GM12878 (cell line): ENCODE data around the gene PDE7B.

Experiments used
- RELA ChIP-seq: fragments of 450-650 bp; IDR thresholded peaks from 2 replicates; pipeline ENCODE4 v1.8.0; 2014; ENCODE audit warnings: borderline replicate concordance; ENCODE audit not compliant: partially characterized antibody
- ZZZ3 ChIP-seq: IDR thresholded peaks from 2 replicates; pipeline ENCODE4 v1.6.1; 2011; ENCODE audit warnings: low read depth; ENCODE audit not compliant: control insufficient read depth, insufficient read length
- TF ChIP-seq, protein P1 (sequence below): IDR thresholded peaks from 2 replicates; pipeline ENCODE4 v1.6.1; 2012; ENCODE audit warnings: low read depth, low read length, improper control_type of control experiment
- TF ChIP-seq, protein P2 (sequence below), 3 experiments: IDR thresholded peaks in 2 of 3; conservative IDR thresholded peaks in 1 of 3; 2 replicates each; pipeline ENCODE4 v1.5.1; 2011; ENCODE audit warnings: low read depth in 3 of 3, low read length in 3 of 3, mild to moderate bottlenecking in 3 of 3, control low read depth in 2 of 3, moderate library complexity in 2 of 3, inconsistent platforms in 1 of 3, mixed read lengths in 1 of 3; ENCODE audit not compliant: control insufficient read depth in 2 of 3, insufficient read depth in 1 of 3; ENCODE audit errors: extremely low read depth in 1 of 3

DNA sequence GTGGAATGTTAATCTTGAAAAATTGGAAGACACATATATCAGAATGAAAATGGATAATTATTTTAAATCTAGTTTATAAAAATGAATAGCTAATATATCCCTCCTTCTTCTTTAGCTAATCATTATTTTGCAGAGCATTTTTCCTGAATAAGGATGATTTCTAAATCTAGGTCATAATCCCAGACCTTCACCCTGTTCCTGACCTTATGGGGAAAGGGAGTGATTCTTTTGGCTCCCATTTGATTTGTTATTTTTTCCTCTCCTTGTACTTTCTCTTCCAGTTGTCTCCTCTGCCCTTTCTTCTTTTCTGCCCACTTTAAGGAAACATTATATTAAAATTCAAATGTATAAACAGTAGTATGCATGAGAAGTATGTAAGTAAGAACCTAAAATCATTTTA is 208.6 kb downstream of the PDE7B start:
- TF ChIP-seq ZZZ3 = no peak
- TF ChIP-seq, protein P1, sequence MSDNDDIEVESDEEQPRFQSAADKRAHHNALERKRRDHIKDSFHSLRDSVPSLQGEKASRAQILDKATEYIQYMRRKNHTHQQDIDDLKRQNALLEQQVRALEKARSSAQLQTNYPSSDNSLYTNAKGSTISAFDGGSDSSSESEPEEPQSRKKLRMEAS = no peak
- TF ChIP-seq, protein P2, sequence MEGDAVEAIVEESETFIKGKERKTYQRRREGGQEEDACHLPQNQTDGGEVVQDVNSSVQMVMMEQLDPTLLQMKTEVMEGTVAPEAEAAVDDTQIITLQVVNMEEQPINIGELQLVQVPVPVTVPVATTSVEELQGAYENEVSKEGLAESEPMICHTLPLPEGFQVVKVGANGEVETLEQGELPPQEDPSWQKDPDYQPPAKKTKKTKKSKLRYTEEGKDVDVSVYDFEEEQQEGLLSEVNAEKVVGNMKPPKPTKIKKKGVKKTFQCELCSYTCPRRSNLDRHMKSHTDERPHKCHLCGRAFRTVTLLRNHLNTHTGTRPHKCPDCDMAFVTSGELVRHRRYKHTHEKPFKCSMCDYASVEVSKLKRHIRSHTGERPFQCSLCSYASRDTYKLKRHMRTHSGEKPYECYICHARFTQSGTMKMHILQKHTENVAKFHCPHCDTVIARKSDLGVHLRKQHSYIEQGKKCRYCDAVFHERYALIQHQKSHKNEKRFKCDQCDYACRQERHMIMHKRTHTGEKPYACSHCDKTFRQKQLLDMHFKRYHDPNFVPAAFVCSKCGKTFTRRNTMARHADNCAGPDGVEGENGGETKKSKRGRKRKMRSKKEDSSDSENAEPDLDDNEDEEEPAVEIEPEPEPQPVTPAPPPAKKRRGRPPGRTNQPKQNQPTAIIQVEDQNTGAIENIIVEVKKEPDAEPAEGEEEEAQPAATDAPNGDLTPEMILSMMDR (IDR thresholded peaks at IDR 0.05 in 2 of 3, conservative IDR thresholded peaks at IDR 0.05 in 1 of 3; ENCODE audit: control insufficient read depth in 2 of 3, extremely low read depth in 1 of 3, insufficient read depth in 1 of 3, low read depth in 3 of 3, low read length in 3 of 3) = no peak
- TF ChIP-seq RELA = no peak
